ENCODE results near the gene MUSK.

The MUSK gene

DNA sequence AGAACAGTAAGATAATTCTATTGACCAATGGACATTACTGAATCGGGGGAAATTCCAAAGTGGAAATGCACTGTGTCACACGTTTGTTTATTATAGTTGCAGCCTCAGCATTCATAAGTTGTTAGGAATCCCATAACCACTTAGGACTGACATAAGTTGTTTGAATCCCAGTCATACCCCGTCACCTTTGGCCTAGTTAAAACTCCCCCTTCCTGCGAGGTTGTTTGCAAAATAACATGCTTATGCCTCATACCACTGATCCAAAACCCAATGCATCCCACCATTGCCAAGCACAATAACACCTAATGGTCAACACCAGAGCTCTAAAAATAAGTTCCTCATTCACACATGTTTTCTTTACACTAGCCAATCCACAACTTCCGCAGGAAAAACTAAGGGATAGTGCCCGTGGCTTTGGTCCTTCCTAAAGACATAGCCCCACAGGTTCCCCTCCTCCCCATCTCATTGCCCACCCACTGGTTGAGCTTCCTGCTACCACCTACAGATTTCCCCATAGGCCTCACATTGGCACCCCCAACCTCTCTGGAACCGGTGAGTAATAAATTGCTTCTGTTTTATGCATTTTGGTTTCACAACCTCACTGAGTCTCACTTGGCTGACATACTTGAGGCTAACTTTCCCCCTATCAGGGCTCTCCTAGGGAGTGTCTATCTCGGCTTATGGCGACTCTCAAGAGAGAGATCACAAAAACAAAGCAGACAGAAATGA lies 42.3 kb upstream of the MUSK start:
- Histone ChIP-seq H3K9me3 (no peaks in the 10 kb centered on the region), H3K36me3 (no peaks in the 10 kb centered on the region), H3K27me3 (no peaks in the 10 kb centered on the region), H3K27ac (no peak overlapping the region), H3K4me1 (ENCODE audit: control insufficient read depth in 1 of 2, insufficient read depth in 1 of 2, low read depth in 1 of 2, low read length in 1 of 2) (no peaks in the 10 kb centered on the region), H3K4me3 (ENCODE audit: low read depth in 1 of 2, low read length in 1 of 2) (no peak overlapping the region)
- no peak for TF ChIP-seq CTCF (IDR thresholded peaks at IDR 0.05)

- Histone ChIP-seq H3K4me3 (ENCODE audit: low read depth in 1 of 2, low read length in 1 of 2) (no peak overlapping the region), H3K27me3 (no peaks in the 10 kb centered on the region), H3K27ac (no peak overlapping the region), H3K36me3 (no peaks in the 10 kb centered on the region), H3K4me1 (ENCODE audit: control insufficient read depth in 1 of 2, insufficient read depth in 1 of 2, low read depth in 1 of 2, low read length in 1 of 2) (no peaks in the 10 kb centered on the region), H3K9me3 (peaks cover 3% of the 10 kb centered on the region)
- no peak for TF ChIP-seq CTCF (IDR thresholded peaks at IDR 0.05)
These were observed 33.0 kb upstream of the MUSK start for GRCh38 chr9:110635589-110635988.

GRCh38 chr9:110638381-110638954 lies 30.1 kb upstream of the MUSK start:
- no peaks in the 10 kb centered on the region for H3K36me3 ChIP-seq
- H3K27me3 ChIP-seq, result no peaks in the 10 kb centered on the region
- no peak overlapping the region for H3K4me3 ChIP-seq (ENCODE audit: low read depth in 1 of 2, low read length in 1 of 2)
- H3K9me3 ChIP-seq, result no peaks in the 10 kb centered on the region
- H3K4me1 ChIP-seq (ENCODE audit: control insufficient read depth in 1 of 2, insufficient read depth in 1 of 2, low read depth in 1 of 2, low read length in 1 of 2), result no peaks in the 10 kb centered on the region
- no peak for TF ChIP-seq CTCF (IDR thresholded peaks at IDR 0.05)
- H3K27ac ChIP-seq, result no peak overlapping the region

DNA sequence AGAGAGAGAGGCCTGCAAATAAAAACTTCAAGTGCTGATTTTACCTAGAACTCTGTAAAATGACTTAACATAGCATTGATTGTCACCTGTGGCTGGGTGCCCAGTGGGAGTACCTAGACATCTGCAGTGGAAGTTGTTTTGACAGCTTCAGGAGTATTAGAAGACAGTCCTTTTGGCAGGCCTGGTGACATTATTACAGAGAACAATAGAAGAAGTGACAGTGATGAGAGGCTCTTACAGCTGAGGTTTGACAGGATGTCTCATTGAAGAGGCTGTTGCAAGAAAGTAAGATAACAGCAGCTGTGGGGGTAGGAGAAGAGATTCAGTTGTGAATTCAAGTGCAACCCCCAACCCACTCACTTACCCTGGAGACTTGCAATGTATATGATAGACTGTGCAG lies 27.9 kb upstream of the MUSK start:
- Histone ChIP-seq H3K27ac (no peak overlapping the region), H3K36me3 (no peaks in the 10 kb centered on the region), H3K27me3 (no peaks in the 10 kb centered on the region), H3K9me3 (no peaks in the 10 kb centered on the region), H3K4me1 (ENCODE audit: control insufficient read depth in 1 of 2, insufficient read depth in 1 of 2, low read depth in 1 of 2, low read length in 1 of 2) (no peaks in the 10 kb centered on the region), H3K4me3 (ENCODE audit: low read depth in 1 of 2, low read length in 1 of 2) (no peak overlapping the region)
- no peak for TF ChIP-seq CTCF (IDR thresholded peaks at IDR 0.05)

DNA sequence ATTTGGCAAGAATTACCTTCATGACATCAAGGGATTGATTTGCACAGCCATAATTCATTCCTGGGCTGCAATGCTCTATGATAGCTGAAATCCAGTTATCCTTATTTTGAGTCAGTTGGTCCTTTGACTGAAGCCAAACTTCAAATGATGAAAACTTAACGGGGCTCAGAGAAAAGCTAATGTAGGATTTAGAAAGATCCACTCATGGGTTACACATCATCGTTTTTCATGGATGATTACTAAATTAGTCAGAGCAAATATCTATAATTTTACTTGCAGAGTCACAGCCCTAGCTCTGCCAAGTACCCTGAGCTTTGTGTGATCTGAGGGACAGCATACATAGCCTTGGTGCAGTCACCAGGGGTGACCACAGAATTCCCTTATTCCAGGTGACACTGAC lies 27.3 kb upstream of the MUSK start:
- no peak for TF ChIP-seq CTCF (IDR thresholded peaks at IDR 0.05)
- H3K27ac ChIP-seq, result no peak overlapping the region
- no peaks in the 10 kb centered on the region for H3K27me3 ChIP-seq
- no peaks in the 10 kb centered on the region for H3K4me1 ChIP-seq (ENCODE audit: control insufficient read depth in 1 of 2, insufficient read depth in 1 of 2, low read depth in 1 of 2, low read length in 1 of 2)
- no peaks in the 10 kb centered on the region for H3K9me3 ChIP-seq
- H3K36me3 ChIP-seq, result no peaks in the 10 kb centered on the region
- H3K4me3 ChIP-seq (ENCODE audit: low read depth in 1 of 2, low read length in 1 of 2), result no peak overlapping the region
